HCT116 (cell line): ENCODE data around the gene SMARCAL1. TPM values are rescaled to one million over a fixed set of nuclear protein-coding genes. Genes with fewer than 3 reads are reported as not detected.

Experiments used
- ATAC-seq: fragments of 200-7000 bp; cut with Tn5 transposase; 2 replicates; pipeline ENCODE4 v1.9.1; 2020; ENCODE audit warnings: mild to moderate bottlenecking, moderate library complexity
- BruUV-seq: library from RNA; stranded (reverse); fragments of 400-500 nt; replicated peaks from 2 replicates; lab custom pipeline; 2021; lab: Mats Ljungman, UMichigan
- CTCF ChIA-PET: fragments of 300-600 bp; sonication (Branson Sonifier 250); formaldehyde crosslinking; loops from one replicate; lab custom pipeline; 2021; ENCODE audit warnings: antibody characterized with exemption; lab: Charles Lee
- POLR2A ChIA-PET: fragments of 300-600, 350-600 bp; sonication (Branson Sonifier 250); formaldehyde crosslinking; loops from one replicate; lab custom pipeline; 2021; ENCODE audit warnings: antibody characterized with exemption; lab: Charles Lee
- RAD21 ChIA-PET, 2 experiments: fragments of 300-600 bp; sonication (Branson Sonifier 250); formaldehyde crosslinking; loops; one replicate each; lab custom pipeline; 2023; ENCODE audit warnings: low total read pairs in 2 of 2; ENCODE audit not compliant: uncharacterized antibody in 2 of 2, unreplicated experiment in 2 of 2, low non-redundant PET in 1 of 2; lab: Charles Lee
- DNase-seq: peaks from one replicate; pipeline ENCODE4 v3.0.0-alpha.2; 2010; ENCODE audit warnings: low read depth, low spot score
- H2AFZ ChIP-seq: fragments of 200-600 bp; shearing (Covaris generic), sonication (generic); 2 replicates; pipeline ENCODE4 v1.6.1; 2017; ENCODE audit warnings: low read depth, mixed run types, mixed read lengths, antibody characterized with exemption, low read length; ENCODE audit not compliant: poor library complexity, severe bottlenecking
- H3K27ac ChIP-seq: 2 replicates; pipeline ENCODE4 v1.5.1; 2012; ENCODE audit warnings: low read depth, low read length
- H3K27me3 ChIP-seq: fragments of 200-600 bp; sonication (generic); 2 replicates; pipeline ENCODE4 v1.6.1; 2016; ENCODE audit warnings: mixed run types, low read length, mixed read lengths; ENCODE audit not compliant: insufficient read depth
- H3K36me3 ChIP-seq, 2 experiments: fragments of 200-500 bp in 1 of 2; fragments of 200-600 bp in 1 of 2; sonication (Bioruptor generic) in 1 of 2; sonication (generic) in 1 of 2; 2 replicates each; pipeline versions ENCODE4 v1.5.1 to v1.6.1; 2014 to 2016; ENCODE audit warnings: low read length in 2 of 2, inconsistent platforms in 1 of 2, mixed read lengths in 1 of 2, mixed run types in 1 of 2; ENCODE audit not compliant: insufficient read depth in 2 of 2, control insufficient read depth in 1 of 2
- H3K4me1 ChIP-seq, 2 experiments: fragments of 200-600 bp in 1 of 2; sonication (generic) in 1 of 2; 2 replicates each; pipeline versions ENCODE4 v1.5.1 to v1.6.1; 2012 to 2017; ENCODE audit warnings: low read length in 2 of 2, inconsistent platforms in 1 of 2, mild to moderate bottlenecking in 1 of 2, mixed read lengths in 1 of 2, mixed run types in 1 of 2, moderate library complexity in 1 of 2; ENCODE audit not compliant: insufficient read depth in 2 of 2, control insufficient read depth in 1 of 2
- H3K4me2 ChIP-seq: fragments of 200-600 bp; sonication (generic); 2 replicates; pipeline ENCODE4 v1.6.1; 2017; ENCODE audit warnings: mixed run types, low read length, mixed read lengths
- H3K4me3 ChIP-seq, 2 experiments: fragments of 200-600 bp in 1 of 2; sonication (generic) in 1 of 2; replicated peaks in 1 of 2; 2 replicates each; pipeline ENCODE4 v1.5.1; 2011 to 2016; ENCODE audit warnings: low read length in 2 of 2, control low read depth in 1 of 2, low read depth in 1 of 2, mild to moderate bottlenecking in 1 of 2, mixed read lengths in 1 of 2, mixed run types in 1 of 2
- H3K79me2 ChIP-seq: fragments of 200-600 bp; sonication (generic); 2 replicates; pipeline ENCODE4 v1.6.1; 2017; ENCODE audit warnings: mild to moderate bottlenecking, mixed run types, low read length, moderate library complexity, mixed read lengths; ENCODE audit not compliant: insufficient read depth
- H3K9ac ChIP-seq: fragments of 200-600 bp; sonication (generic); 2 replicates; pipeline ENCODE4 v1.6.1; 2016; ENCODE audit warnings: low read length, mixed read lengths
- H3K9me2 ChIP-seq: fragments of 200-600 bp; sonication (generic), shearing (Covaris generic); 2 replicates; pipeline ENCODE4 v1.6.1; 2017; ENCODE audit warnings: mixed run types, mild to moderate bottlenecking, moderate library complexity; ENCODE audit not compliant: insufficient read depth
- H3K9me3 ChIP-seq, 2 experiments: fragments of 200-500 bp in 1 of 2; fragments of 200-600 bp in 1 of 2; sonication (Bioruptor generic) in 1 of 2; sonication (generic) in 1 of 2; 2 replicates each; pipeline ENCODE4 v1.6.1; 2014 to 2017; ENCODE audit warnings: low read length in 2 of 2, mixed read lengths in 2 of 2, inconsistent platforms in 1 of 2, low read depth in 1 of 2, mild to moderate bottlenecking in 1 of 2, mixed run types in 1 of 2, moderate library complexity in 1 of 2; ENCODE audit not compliant: control insufficient read depth in 1 of 2, insufficient read depth in 1 of 2
- H4K20me1 ChIP-seq: fragments of 200-600 bp; sonication (generic), shearing (Covaris generic); 2 replicates; pipeline ENCODE4 v1.6.1; 2017; ENCODE audit warnings: mixed run types, mild to moderate bottlenecking, moderate library complexity; ENCODE audit not compliant: insufficient read depth
- ELF1 ChIP-seq: IDR thresholded peaks from 2 replicates; pipeline ENCODE4 v1.6.1; 2012; ENCODE audit warnings: low read depth, borderline replicate concordance
- EZH2 ChIP-seq: fragments of 200-600 bp; sonication (generic); IDR thresholded peaks from 2 replicates; pipeline ENCODE4 v1.6.1; 2017; ENCODE audit warnings: antibody characterized with exemption, mixed run types
- FOSL1 ChIP-seq: IDR thresholded peaks from 2 replicates; pipeline ENCODE4 v1.6.1; 2012; ENCODE audit warnings: low read depth
- JUND ChIP-seq: IDR thresholded peaks from 2 replicates; pipeline ENCODE4 v1.6.1; 2012
- POLR2A ChIP-seq: IDR thresholded peaks from 2 replicates; pipeline ENCODE4 v1.7.0; 2011; ENCODE audit warnings: borderline replicate concordance; ENCODE audit not compliant: insufficient read depth, insufficient read length; ENCODE audit errors: extremely low read depth
- POLR2AphosphoS5 ChIP-seq: IDR thresholded peaks from 2 replicates; pipeline ENCODE4 v1.6.1; 2011; ENCODE audit warnings: mild to moderate bottlenecking, low read depth, low read length, moderate library complexity
- SIN3A ChIP-seq: IDR thresholded peaks from 2 replicates; pipeline ENCODE4 v1.6.1; 2012; ENCODE audit warnings: low read depth
- SP1 ChIP-seq: IDR thresholded peaks from 2 replicates; pipeline ENCODE4 v1.6.1; 2012; ENCODE audit warnings: low read depth
- TCF7L2 ChIP-seq: IDR thresholded peaks from 2 replicates; pipeline ENCODE4 v1.7.0; 2011; ENCODE audit warnings: borderline replicate concordance, inconsistent platforms; ENCODE audit not compliant: insufficient read depth, insufficient read length; ENCODE audit errors: extremely low read depth
- YY1 ChIP-seq: IDR thresholded peaks from 2 replicates; pipeline ENCODE4 v1.6.1; 2011; ENCODE audit warnings: low read length, low read depth, moderate library complexity, mild to moderate bottlenecking; ENCODE audit not compliant: insufficient replicate concordance; ENCODE audit errors: extremely low read depth
- ZFX ChIP-seq: fragments of 450-650 bp; IDR thresholded peaks from 2 replicates; pipeline ENCODE4 v1.6.1; 2017
- intact Hi-C: fragments of 100-400 bp; cut with micrococcal nuclease; formaldehyde crosslinking; loops from 2 replicates; pipeline ENCODE4 v1.10.0; 2022
- total RNA-seq: library from RNA; stranded (reverse); gene quantifications from one replicate; pipeline ENCODE4 v1.2.1, GENCODE V29; 2021; ENCODE audit not compliant: unreplicated experiment
- TF ChIP-seq, protein P1 (sequence below): IDR thresholded peaks from 2 replicates; pipeline ENCODE4 v1.6.1; 2012
- TF ChIP-seq, protein P2 (sequence below), 3 experiments: fragments of 200-600 bp in 1 of 3; sonication (generic) in 1 of 3; IDR thresholded peaks in 2 of 3; conservative IDR thresholded peaks in 1 of 3; 2 replicates each; pipeline ENCODE4 v1.5.1; 2012 to 2017; ENCODE audit warnings: low read depth in 2 of 3, low read length in 2 of 3, antibody characterized with exemption in 1 of 3, borderline replicate concordance in 1 of 3, control low read depth in 1 of 3, mild to moderate bottlenecking in 1 of 3, mixed read lengths in 1 of 3, mixed run types in 1 of 3, moderate library complexity in 1 of 3; ENCODE audit not compliant: insufficient read depth in 1 of 3

Gene SMARCAL1
- total RNA-seq, 1 experiment from 2014 or later = 18.0 TPM

DNA sequence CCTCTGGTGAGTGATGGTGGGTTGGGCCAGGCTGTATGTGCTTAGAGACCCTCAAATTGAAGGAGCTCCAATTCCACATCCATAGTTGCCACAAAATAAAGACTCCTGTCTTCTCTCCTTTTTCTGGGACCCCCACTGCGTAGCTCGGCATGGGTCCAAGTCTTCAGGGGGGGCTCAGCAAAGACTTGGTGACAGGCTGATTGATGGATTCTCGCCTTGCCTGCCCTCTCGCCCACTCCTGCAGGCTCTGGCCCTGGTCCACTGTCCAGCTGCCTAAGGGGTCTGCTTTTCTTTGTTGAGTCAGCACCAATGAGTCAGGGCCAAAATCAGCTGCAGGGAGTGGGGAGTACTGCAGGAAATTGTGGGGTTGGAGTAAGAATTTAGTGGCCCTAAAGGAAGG lies 107.8 kb downstream of the SMARCAL1 start:
- POLR2A ChIA-PET = interaction anchor here (1.4 kb wide), 1 partner anchor 143 kb away, joined by 4 read pairs; no protein-coding TSS in a partner anchor
- Histone ChIP-seq H3K9me2 (no peaks in the 10 kb centered on the region), H3K4me2 (no peak overlapping the region), H2AFZ (no peak overlapping the region), H3K27ac (no peak overlapping the region), H3K79me2 (no peaks in the 10 kb centered on the region), H3K9ac (no peak overlapping the region), H3K27me3 (no peaks in the 10 kb centered on the region), H3K4me3 (no peak overlapping the region), H3K36me3 (peaks cover 0 to 2% of the 10 kb centered on the region in 2 experiments; a peak in 1 of 4 replicates), H3K9me3 (no peaks in the 10 kb centered on the region), H4K20me1 (no peaks in the 10 kb centered on the region), H3K4me1 (no peaks in the 10 kb centered on the region)
- CTCF ChIA-PET = interaction anchor here (1.1 to 6.4 kb wide), 5 partner anchors 109 to 1193 kb away, joined by 3 to 142 read pairs (median 5); no protein-coding TSS in a partner anchor
- intact Hi-C loops = no loop called here
- RAD21 ChIA-PET = interaction anchor here (1.2 to 1.7 kb wide), 3 partner anchors 142 to 146 kb away, joined by 4 to 10 read pairs (median 8); no protein-coding TSS in a partner anchor
- TF ChIP-seq, protein P1, sequence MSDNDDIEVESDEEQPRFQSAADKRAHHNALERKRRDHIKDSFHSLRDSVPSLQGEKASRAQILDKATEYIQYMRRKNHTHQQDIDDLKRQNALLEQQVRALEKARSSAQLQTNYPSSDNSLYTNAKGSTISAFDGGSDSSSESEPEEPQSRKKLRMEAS = no peak
- TF ChIP-seq SP1 = no peak
- no peak for TF ChIP-seq ELF1
- TF ChIP-seq FOSL1 = no peak
- no peak for TF ChIP-seq EZH2
- no peak for TF ChIP-seq SIN3A
- no peak for TF ChIP-seq POLR2AphosphoS5
- no peak for TF ChIP-seq JUND
- no peak for TF ChIP-seq TCF7L2
- no peak for TF ChIP-seq ZFX
- TF ChIP-seq YY1 = no peak
- TF ChIP-seq, protein P2, sequence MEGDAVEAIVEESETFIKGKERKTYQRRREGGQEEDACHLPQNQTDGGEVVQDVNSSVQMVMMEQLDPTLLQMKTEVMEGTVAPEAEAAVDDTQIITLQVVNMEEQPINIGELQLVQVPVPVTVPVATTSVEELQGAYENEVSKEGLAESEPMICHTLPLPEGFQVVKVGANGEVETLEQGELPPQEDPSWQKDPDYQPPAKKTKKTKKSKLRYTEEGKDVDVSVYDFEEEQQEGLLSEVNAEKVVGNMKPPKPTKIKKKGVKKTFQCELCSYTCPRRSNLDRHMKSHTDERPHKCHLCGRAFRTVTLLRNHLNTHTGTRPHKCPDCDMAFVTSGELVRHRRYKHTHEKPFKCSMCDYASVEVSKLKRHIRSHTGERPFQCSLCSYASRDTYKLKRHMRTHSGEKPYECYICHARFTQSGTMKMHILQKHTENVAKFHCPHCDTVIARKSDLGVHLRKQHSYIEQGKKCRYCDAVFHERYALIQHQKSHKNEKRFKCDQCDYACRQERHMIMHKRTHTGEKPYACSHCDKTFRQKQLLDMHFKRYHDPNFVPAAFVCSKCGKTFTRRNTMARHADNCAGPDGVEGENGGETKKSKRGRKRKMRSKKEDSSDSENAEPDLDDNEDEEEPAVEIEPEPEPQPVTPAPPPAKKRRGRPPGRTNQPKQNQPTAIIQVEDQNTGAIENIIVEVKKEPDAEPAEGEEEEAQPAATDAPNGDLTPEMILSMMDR (IDR thresholded peaks at IDR 0.05 in 2 of 3, conservative IDR thresholded peaks at IDR 0.05 in 1 of 3; ENCODE audit: borderline replicate concordance in 1 of 3, insufficient read depth in 1 of 3, low read depth in 2 of 3, low read length in 2 of 3) = no peak
- TF ChIP-seq POLR2A = no peak
- no peak for DNase-seq
- ATAC-seq = no peak
- BruUV-seq = no TSS peak
